COLO668 (cell line): ENCODE results near the gene THADA.
"Not testable (repeated sequence)": the region's sequence is repeated elsewhere in the genome, so short reads cannot be mapped to it uniquely, and the experiment has no call there.

Experiments
- DNase-seq: peaks from one replicate; lab custom pipeline; 2025; ENCODE audit not compliant: unreplicated experiment; lab: John Stamatoyannopoulos, UW

THADA gene

GRCh38 chr2:43595603-43596412 is at the start of gene THADA:
Gene THADA (minus strand): TSS chr2:43596038. CDS start chr2:43592392, 3,646 bp downstream.
- peak; percentile 99 for DNase-seq

- no peak for DNase-seq
These were observed 47.8 kb upstream of the THADA start for GRCh38 chr2:43643680-43644079.

- DNase-seq, result no peak
These were observed 46.5 kb upstream of the THADA start for GRCh38 chr2:43642363-43642762.

GRCh38 chr2:43637030-43637803 is 41.4 kb upstream of the THADA start, which contains the start of gene PLEKHH2:
Gene PLEKHH2 (plus strand): TSS chr2:43637260. CDS start chr2:43644674, 7,414 bp downstream.
- DNase-seq, result peak; percentile 90

GRCh38 chr2:43636621-43637020 is 40.8 kb upstream of the THADA start:
- DNase-seq, result no peak

- DNase-seq, result not testable (repeated sequence)
These were observed 40.3 kb upstream of the THADA start for GRCh38 chr2:43636153-43636552.

GRCh38 chr2:43634604-43635306 is 38.9 kb upstream of the THADA start:
- DNase-seq, result peak; percentile 59

GRCh38 chr2:43631618-43632317 is 35.9 kb upstream of the THADA start:
- DNase-seq, result no peak

GRCh38 chr2:43622931-43623451 is 27.2 kb upstream of the THADA start:
- no peak for DNase-seq

- DNase-seq, result no peak
These were observed 23.7 kb upstream of the THADA start for GRCh38 chr2:43619511-43619910.

- no peak for DNase-seq
These were observed 21.3 kb upstream of the THADA start for GRCh38 chr2:43616967-43617680.

GRCh38 chr2:43612944-43613343 is 17.1 kb upstream of the THADA start:
- no peak for DNase-seq

- DNase-seq, result peak; percentile 64
These were observed 16.4 kb upstream of the THADA start for GRCh38 chr2:43611987-43612894.

GRCh38 chr2:43610361-43610760 is 14.5 kb upstream of the THADA start:
- DNase-seq, result no peak

GRCh38 chr2:43609290-43609918 is 13.6 kb upstream of the THADA start:
- peak; percentile 43 for DNase-seq

GRCh38 chr2:43605851-43606250 is 10.0 kb upstream of the THADA start:
- no peak for DNase-seq

- DNase-seq, result peak; percentile 37
These were observed 9.3 kb upstream of the THADA start for GRCh38 chr2:43605079-43605655.

GRCh38 chr2:43604674-43605073 is 8.8 kb upstream of the THADA start:
- no peak for DNase-seq
